PC-9 (cell line): ENCODE data around the gene DUSP14.

Source experiments
- EZH2 ChIP-seq: fragments of 200-600 bp; sonication (generic); IDR thresholded peaks from 2 replicates; pipeline ENCODE4 v1.8.0; 2017; ENCODE audit warnings: antibody characterized with exemption, low read depth
- TF ChIP-seq, protein P1 (sequence below): fragments of 200-600 bp; sonication (generic); conservative IDR thresholded peaks from 2 replicates; pipeline ENCODE4 v1.6.1; 2017; ENCODE audit warnings: mixed run types, antibody characterized with exemption, mild to moderate bottlenecking, moderate library complexity

DNA sequence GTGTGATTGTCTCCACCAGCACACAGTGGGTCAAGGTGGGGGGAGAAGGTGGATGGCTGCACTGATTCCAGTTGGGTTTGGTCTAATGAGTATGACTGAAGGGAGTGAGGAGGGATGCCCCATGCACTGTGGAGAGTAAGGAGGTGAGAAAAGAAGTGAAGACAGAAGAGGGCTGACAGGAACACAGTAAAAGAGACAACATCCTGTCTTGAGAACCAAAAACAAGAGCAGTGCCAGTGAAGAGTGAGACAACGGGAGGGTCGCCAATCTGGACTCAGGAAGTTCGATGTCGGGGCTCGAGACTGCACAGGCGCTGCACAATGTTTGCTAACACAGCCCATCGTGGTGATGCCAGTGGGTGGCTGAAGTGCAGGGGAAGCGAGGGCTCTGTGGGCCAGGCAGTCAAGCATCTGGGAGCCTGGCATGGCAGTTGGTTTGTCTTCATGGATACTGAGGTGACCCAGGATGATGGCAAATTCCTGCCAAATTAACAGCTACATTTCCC, 34.1 kb downstream of the DUSP14 start:
- TF ChIP-seq, protein P1, sequence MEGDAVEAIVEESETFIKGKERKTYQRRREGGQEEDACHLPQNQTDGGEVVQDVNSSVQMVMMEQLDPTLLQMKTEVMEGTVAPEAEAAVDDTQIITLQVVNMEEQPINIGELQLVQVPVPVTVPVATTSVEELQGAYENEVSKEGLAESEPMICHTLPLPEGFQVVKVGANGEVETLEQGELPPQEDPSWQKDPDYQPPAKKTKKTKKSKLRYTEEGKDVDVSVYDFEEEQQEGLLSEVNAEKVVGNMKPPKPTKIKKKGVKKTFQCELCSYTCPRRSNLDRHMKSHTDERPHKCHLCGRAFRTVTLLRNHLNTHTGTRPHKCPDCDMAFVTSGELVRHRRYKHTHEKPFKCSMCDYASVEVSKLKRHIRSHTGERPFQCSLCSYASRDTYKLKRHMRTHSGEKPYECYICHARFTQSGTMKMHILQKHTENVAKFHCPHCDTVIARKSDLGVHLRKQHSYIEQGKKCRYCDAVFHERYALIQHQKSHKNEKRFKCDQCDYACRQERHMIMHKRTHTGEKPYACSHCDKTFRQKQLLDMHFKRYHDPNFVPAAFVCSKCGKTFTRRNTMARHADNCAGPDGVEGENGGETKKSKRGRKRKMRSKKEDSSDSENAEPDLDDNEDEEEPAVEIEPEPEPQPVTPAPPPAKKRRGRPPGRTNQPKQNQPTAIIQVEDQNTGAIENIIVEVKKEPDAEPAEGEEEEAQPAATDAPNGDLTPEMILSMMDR: no peak
- no peak for TF ChIP-seq EZH2
